Activated B cell treated with CpG ODN at 0.5 μM for 24 hours (primary cell): Measurements from ENCODE around the gene C2CD5. TPM values are rescaled to one million over a fixed set of nuclear protein-coding genes. Genes with fewer than 3 reads are reported as not detected.

Source experiments
- ATAC-seq: fragments of 200-7000 bp; cut with Tn5 transposase; one replicate; pipeline ENCODE4 v1.10.0; 2021; ENCODE audit warnings: low read depth, mild to moderate bottlenecking, moderate library complexity
- CTCF ChIA-PET: fragments of 350-600 bp; sonication (Branson Sonifier 250); formaldehyde crosslinking; loops from one replicate; lab custom pipeline; 2021; ENCODE audit warnings: antibody characterized with exemption; lab: Charles Lee
- POLR2A ChIA-PET: fragments of 350-600 bp; sonication (Branson Sonifier 250); formaldehyde crosslinking; loops from one replicate; lab custom pipeline; 2021; ENCODE audit warnings: antibody characterized with exemption; lab: Charles Lee
- DNase-seq: peaks from one replicate; pipeline ENCODE4 v3.0.0; 2022
- H3K27ac Mint-ChIP-seq: one replicate; pipeline ENCODE4 v1.8.0; 2020; ENCODE audit warnings: mixed read lengths
- H3K27me3 Mint-ChIP-seq: one replicate; pipeline ENCODE4 v1.8.0; 2021; ENCODE audit warnings: mixed read lengths
- H3K36me3 Mint-ChIP-seq: one replicate; pipeline ENCODE4 v1.8.0; 2021; ENCODE audit warnings: low read depth, mixed read lengths
- H3K4me1 Mint-ChIP-seq: one replicate; pipeline ENCODE4 v1.8.0; 2021; ENCODE audit warnings: mixed read lengths
- H3K4me3 Mint-ChIP-seq: one replicate; pipeline ENCODE4 v1.8.0; 2020; ENCODE audit warnings: mild to moderate bottlenecking, mixed read lengths
- H3K9me3 Mint-ChIP-seq: one replicate; pipeline ENCODE4 v1.8.0; 2020; ENCODE audit warnings: mixed read lengths
- CTCF ChIP-seq: fragments of 200-600 bp; IDR thresholded peaks from one replicate; pipeline ENCODE4 v1.8.0; 2022; ENCODE audit warnings: antibody characterized with exemption, mild to moderate bottlenecking
- intact Hi-C: fragments of 100-400 bp; cut with micrococcal nuclease; formaldehyde crosslinking; loops from one replicate; pipeline ENCODE4 v1.15.1; 2024
- total RNA-seq: library from RNA; stranded (reverse); gene quantifications from 2 replicates; pipeline ENCODE4 v1.2.3, GENCODE V29; 2022

C2CD5 gene
- total RNA-seq, 1 donor from 2014 or later = 38.4 TPM

GRCh38 chr12:22431693-22432251, 112.6 kb downstream of the C2CD5 start:
- no peaks in the 10 kb centered on the region for H3K9me3 Mint-ChIP-seq
- H3K27me3 Mint-ChIP-seq = no peaks in the 10 kb centered on the region
- ATAC-seq (no peak), DNase-seq (no peak)
- H3K27ac Mint-ChIP-seq = peak overlapping the region; percentile 10
- H3K4me1 Mint-ChIP-seq = peaks cover 7% of the 10 kb centered on the region
- TF ChIP-seq CTCF = no peak
- peak overlapping the region; percentile 30 for H3K4me3 Mint-ChIP-seq
- intact Hi-C loops = no loop called here
- POLR2A ChIA-PET = no interaction called here
- CTCF ChIA-PET = no interaction called here
- no peaks in the 10 kb centered on the region for H3K36me3 Mint-ChIP-seq

DNA sequence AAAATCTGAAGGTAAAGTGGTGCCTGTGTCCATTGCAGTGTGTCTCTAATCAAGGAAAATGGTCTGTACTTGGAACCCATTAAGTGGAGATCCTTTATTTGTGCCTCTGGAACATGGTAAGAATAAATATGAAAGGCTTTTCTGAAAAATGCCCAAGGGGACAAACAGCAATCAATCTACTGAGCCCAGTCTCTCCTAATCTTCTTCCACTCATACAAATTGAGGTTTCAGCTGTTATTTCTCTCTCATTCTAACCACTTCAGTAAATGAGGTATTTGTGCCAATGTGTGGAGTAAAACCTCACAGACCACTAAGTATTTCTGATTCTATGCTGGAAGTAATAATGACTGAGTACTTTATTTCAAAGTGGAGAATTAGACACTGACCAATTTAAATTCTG, 127.5 kb downstream of the C2CD5 start:
- H3K36me3 Mint-ChIP-seq = no peaks in the 10 kb centered on the region
- no peak overlapping the region for H3K27ac Mint-ChIP-seq
- ChIA-PET CTCF (no interaction called here), POLR2A (no interaction called here)
- no peak for ATAC-seq
- H3K9me3 Mint-ChIP-seq = no peaks in the 10 kb centered on the region
- no peak for DNase-seq
- no peaks in the 10 kb centered on the region for H3K4me1 Mint-ChIP-seq
- no peak for TF ChIP-seq CTCF
- H3K4me3 Mint-ChIP-seq = no peak overlapping the region
- no peaks in the 10 kb centered on the region for H3K27me3 Mint-ChIP-seq
- intact Hi-C loops = no loop called here

- DNase-seq (no peak), ATAC-seq (no peak)
- no peaks in the 10 kb centered on the region for H3K4me1 Mint-ChIP-seq
- no peaks in the 10 kb centered on the region for H3K36me3 Mint-ChIP-seq
- ChIA-PET POLR2A (no interaction called here), CTCF (no interaction called here)
- no peaks in the 10 kb centered on the region for H3K27me3 Mint-ChIP-seq
- no peak for TF ChIP-seq CTCF
- no peak overlapping the region for H3K27ac Mint-ChIP-seq
- H3K4me3 Mint-ChIP-seq = no peak overlapping the region
- intact Hi-C loops = no loop called here
- H3K9me3 Mint-ChIP-seq = no peaks in the 10 kb centered on the region
Measured at GRCh38 chr12:22415342-22416309, 128.7 kb downstream of the C2CD5 start.

GRCh38 chr12:22414742-22415141, 129.6 kb downstream of the C2CD5 start:
- no peak for DNase-seq
- POLR2A ChIA-PET = no interaction called here

More at GRCh38 chr12:22414742-22415141, 129.6 kb downstream of the C2CD5 start:
- no peak for TF ChIP-seq CTCF
- Mint-ChIP-seq H3K4me1 (no peaks in the 10 kb centered on the region), H3K4me3 (no peak overlapping the region), H3K27ac (no peak overlapping the region), H3K36me3 (no peaks in the 10 kb centered on the region), H3K27me3 (no peaks in the 10 kb centered on the region), H3K9me3 (no peaks in the 10 kb centered on the region)
- CTCF ChIA-PET = no interaction called here
- intact Hi-C loops = loop anchor here (5.0 kb wide), 1 partner anchor 37 kb away; no protein-coding TSS in a partner anchor
- ATAC-seq = no peak
